ENCODE measurements around the gene MSMO1. TPM values are rescaled to one million over a fixed set of nuclear protein-coding genes. Genes with fewer than 3 reads are reported as not detected.

MSMO1 gene
- total and polyA plus RNA-seq, 2 of the 8 experiments (the other 6 are each of a cell fraction or from before 2014, with no cell fraction given) = 79.8 to 109 TPM

- no peak for TF ChIP-seq CHD2 (IDR thresholded peaks at IDR 0.05; ENCODE audit: low read length)
- no peak for TF ChIP-seq NANOG (IDR thresholded peaks at IDR 0.05; ENCODE audit: insufficient read depth, low read depth, low read length, poor library complexity, severe bottlenecking)
Measured at GRCh38 chr4:165308606-165309005, 18.9 kb upstream of the MSMO1 start (continued).
